ENCODE data around the gene ZNF438.

Gene ZNF438

GRCh38 chr10:30944005-30944404 lies 87.7 kb downstream of the ZNF438 start:
- Histone ChIP-seq H3K4me3 (ENCODE audit: low read length) (no peak overlapping the region), H4K5ac (ENCODE audit: low read length) (no peak overlapping the region), H4K8ac (ENCODE audit: low read depth, low read length) (no peak overlapping the region), H2BK5ac (ENCODE audit: low read length) (no peak overlapping the region), H3K56ac (ENCODE audit: low read length) (no peak overlapping the region), H3K9ac (ENCODE audit: low read length) (no peak overlapping the region), H3K4me1 (ENCODE audit: control insufficient read depth, low read depth, low read length) (no peaks in the 10 kb centered on the region), H3K27ac (ENCODE audit: low read depth, low read length) (no peak overlapping the region), H3K79me2 (ENCODE audit: control insufficient read depth, insufficient read depth, low read length) (no peaks in the 10 kb centered on the region), H3K23ac (ENCODE audit: low read length) (no peak overlapping the region), H2AK5ac (ENCODE audit: low read length) (no peak overlapping the region), H3K27me3 (ENCODE audit: insufficient read depth, low read length, poor library complexity) (no peaks in the 10 kb centered on the region), H2BK15ac (replicated peaks; ENCODE audit: low read depth) (no peak overlapping the region), H2BK120ac (ENCODE audit: low read depth, low read length) (no peak overlapping the region), H3K79me1 (ENCODE audit: low read length) (no peaks in the 10 kb centered on the region), H3K36me3 (ENCODE audit: control insufficient read depth, insufficient read depth, low read length) (no peaks in the 10 kb centered on the region), H3K4ac (ENCODE audit: low read depth, low read length) (no peak overlapping the region), H3K18ac (ENCODE audit: low read length) (no peak overlapping the region), H3K4me2 (ENCODE audit: low read length) (no peak overlapping the region)
- no peak for DNase-seq
- WGBS (ENCODE audit: extremely low coverage, insufficient coverage, low lambda C conversion rate), result no CpG with 5 or more reads among the region's 4 CpGs

- H3K56ac ChIP-seq (ENCODE audit: low read length), result no peak overlapping the region
- no peak overlapping the region for H3K23ac ChIP-seq (ENCODE audit: low read length)
- no peaks in the 10 kb centered on the region for H3K27me3 ChIP-seq (ENCODE audit: insufficient read depth, low read length, poor library complexity)
Measured at GRCh38 chr10:30943451-30943850, 88.2 kb downstream of the ZNF438 start.

DNA sequence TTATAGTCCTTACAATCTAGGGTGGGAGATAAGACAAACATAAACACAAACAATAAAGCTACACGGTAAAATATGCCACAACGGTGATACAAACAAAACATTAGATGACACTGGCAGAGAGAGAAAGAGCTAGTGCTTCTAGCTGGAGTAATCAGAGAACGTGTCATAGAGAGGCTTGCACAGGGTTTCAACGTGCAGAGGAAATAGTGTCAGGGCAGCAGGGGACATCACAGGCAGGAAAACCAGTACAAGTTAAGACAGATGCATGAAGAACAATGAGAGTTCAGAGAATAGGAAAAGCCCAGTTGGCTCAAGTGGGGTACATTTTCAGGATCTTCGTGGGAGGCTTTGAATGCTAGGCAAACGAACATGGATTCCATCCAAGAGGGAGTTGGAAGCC lies 91.4 kb downstream of the ZNF438 start:
- no peak overlapping the region for H4K5ac ChIP-seq (ENCODE audit: low read length)
- no peaks in the 10 kb centered on the region for H3K27me3 ChIP-seq (ENCODE audit: insufficient read depth, low read length, poor library complexity)
- no peak overlapping the region for H2BK5ac ChIP-seq (ENCODE audit: low read length)
- H3K4me2 ChIP-seq (ENCODE audit: low read length), result no peak overlapping the region
- no peak overlapping the region for H4K8ac ChIP-seq (ENCODE audit: low read depth, low read length)
- H2BK120ac ChIP-seq (ENCODE audit: low read depth, low read length), result no peak overlapping the region
- no peak overlapping the region for H3K4ac ChIP-seq (ENCODE audit: low read depth, low read length)
- H3K36me3 ChIP-seq (ENCODE audit: control insufficient read depth, insufficient read depth, low read length), result no peaks in the 10 kb centered on the region
- no peak for DNase-seq
- H3K56ac ChIP-seq (ENCODE audit: low read length), result no peak overlapping the region
- no peak overlapping the region for H2BK15ac ChIP-seq (replicated peaks; ENCODE audit: low read depth)
- H3K4me3 ChIP-seq (ENCODE audit: low read length), result no peak overlapping the region
- no peaks in the 10 kb centered on the region for H3K79me1 ChIP-seq (ENCODE audit: low read length)
- no CpG with 5 or more reads among the region's 6 CpGs for WGBS (ENCODE audit: extremely low coverage, insufficient coverage, low lambda C conversion rate)
- H3K18ac ChIP-seq (ENCODE audit: low read length), result no peak overlapping the region
- no peak overlapping the region for H3K23ac ChIP-seq (ENCODE audit: low read length)
- no peak overlapping the region for H3K27ac ChIP-seq (ENCODE audit: low read depth, low read length)
- no peak overlapping the region for H3K9ac ChIP-seq (ENCODE audit: low read length)
- H2AK5ac ChIP-seq (ENCODE audit: low read length), result no peak overlapping the region
- H3K79me2 ChIP-seq (ENCODE audit: control insufficient read depth, insufficient read depth, low read length), result no peaks in the 10 kb centered on the region
- H3K4me1 ChIP-seq (ENCODE audit: control insufficient read depth, low read depth, low read length), result no peaks in the 10 kb centered on the region

More at GRCh38 chr10:30943451-30943850, 88.2 kb downstream of the ZNF438 start:
- Histone ChIP-seq H2AK5ac (ENCODE audit: low read length) (no peak overlapping the region), H3K9ac (ENCODE audit: low read length) (no peak overlapping the region), H3K36me3 (ENCODE audit: control insufficient read depth, insufficient read depth, low read length) (no peaks in the 10 kb centered on the region), H2BK15ac (replicated peaks; ENCODE audit: low read depth) (no peak overlapping the region), H3K79me1 (ENCODE audit: low read length) (no peaks in the 10 kb centered on the region), H3K4me3 (ENCODE audit: low read length) (no peak overlapping the region), H3K79me2 (ENCODE audit: control insufficient read depth, insufficient read depth, low read length) (no peaks in the 10 kb centered on the region), H4K5ac (ENCODE audit: low read length) (no peak overlapping the region), H4K8ac (ENCODE audit: low read depth, low read length) (no peak overlapping the region), H3K4ac (ENCODE audit: low read depth, low read length) (no peak overlapping the region), H3K4me1 (ENCODE audit: control insufficient read depth, low read depth, low read length) (no peaks in the 10 kb centered on the region), H3K4me2 (ENCODE audit: low read length) (no peak overlapping the region), H2BK120ac (ENCODE audit: low read depth, low read length) (no peak overlapping the region), H3K18ac (ENCODE audit: low read length) (no peak overlapping the region), H2BK5ac (ENCODE audit: low read length) (no peak overlapping the region), H3K27ac (ENCODE audit: low read depth, low read length) (no peak overlapping the region)
- no peak for DNase-seq

- Histone ChIP-seq H2BK15ac (replicated peaks; ENCODE audit: low read depth) (no peak overlapping the region), H3K4me1 (ENCODE audit: control insufficient read depth, low read depth, low read length) (no peaks in the 10 kb centered on the region), H3K4me2 (ENCODE audit: low read length) (no peak overlapping the region), H3K36me3 (ENCODE audit: control insufficient read depth, insufficient read depth, low read length) (no peaks in the 10 kb centered on the region), H3K18ac (ENCODE audit: low read length) (no peak overlapping the region), H3K4ac (ENCODE audit: low read depth, low read length) (no peak overlapping the region), H3K27ac (ENCODE audit: low read depth, low read length) (no peak overlapping the region), H2BK5ac (ENCODE audit: low read length) (no peak overlapping the region), H2BK120ac (ENCODE audit: low read depth, low read length) (no peak overlapping the region), H2AK5ac (ENCODE audit: low read length) (no peak overlapping the region), H3K9ac (ENCODE audit: low read length) (no peak overlapping the region), H3K23ac (ENCODE audit: low read length) (no peak overlapping the region), H4K5ac (ENCODE audit: low read length) (no peak overlapping the region), H3K56ac (ENCODE audit: low read length) (no peak overlapping the region), H3K4me3 (ENCODE audit: low read length) (no peak overlapping the region), H3K27me3 (ENCODE audit: insufficient read depth, low read length, poor library complexity) (no peaks in the 10 kb centered on the region), H3K79me1 (ENCODE audit: low read length) (no peaks in the 10 kb centered on the region), H3K79me2 (ENCODE audit: control insufficient read depth, insufficient read depth, low read length) (no peaks in the 10 kb centered on the region), H4K8ac (ENCODE audit: low read depth, low read length) (no peak overlapping the region)
- no peak for DNase-seq
Measured at GRCh38 chr10:30939643-30940251, 91.9 kb downstream of the ZNF438 start.

- no peak overlapping the region for H2BK15ac ChIP-seq (replicated peaks; ENCODE audit: low read depth)
- H4K8ac ChIP-seq (ENCODE audit: low read depth, low read length), result no peak overlapping the region
- H4K5ac ChIP-seq (ENCODE audit: low read length), result no peak overlapping the region
- no peak overlapping the region for H3K56ac ChIP-seq (ENCODE audit: low read length)
- H2BK5ac ChIP-seq (ENCODE audit: low read length), result no peak overlapping the region
- H3K4me2 ChIP-seq (ENCODE audit: low read length), result no peak overlapping the region
- no peaks in the 10 kb centered on the region for H3K79me2 ChIP-seq (ENCODE audit: control insufficient read depth, insufficient read depth, low read length)
- no peak for DNase-seq
- H3K27me3 ChIP-seq (ENCODE audit: insufficient read depth, low read length, poor library complexity), result no peaks in the 10 kb centered on the region
- no peaks in the 10 kb centered on the region for H3K79me1 ChIP-seq (ENCODE audit: low read length)
- H3K4me1 ChIP-seq (ENCODE audit: control insufficient read depth, low read depth, low read length), result no peaks in the 10 kb centered on the region
- no peak overlapping the region for H3K18ac ChIP-seq (ENCODE audit: low read length)
- H2BK120ac ChIP-seq (ENCODE audit: low read depth, low read length), result no peak overlapping the region
- no peak overlapping the region for H3K4me3 ChIP-seq (ENCODE audit: low read length)
- no peaks in the 10 kb centered on the region for H3K36me3 ChIP-seq (ENCODE audit: control insufficient read depth, insufficient read depth, low read length)
- no peak overlapping the region for H3K27ac ChIP-seq (ENCODE audit: low read depth, low read length)
- H3K9ac ChIP-seq (ENCODE audit: low read length), result no peak overlapping the region
- no peak overlapping the region for H2AK5ac ChIP-seq (ENCODE audit: low read length)
- no peak overlapping the region for H3K4ac ChIP-seq (ENCODE audit: low read depth, low read length)
- WGBS (ENCODE audit: extremely low coverage, insufficient coverage, low lambda C conversion rate), result no CpG with 5 or more reads among the region's 1 CpG
- no peak overlapping the region for H3K23ac ChIP-seq (ENCODE audit: low read length)
Measured at GRCh38 chr10:30935078-30935477, 96.6 kb downstream of the ZNF438 start.

GRCh38 chr10:30931094-30931493 lies 100.6 kb downstream of the ZNF438 start:
- no peak overlapping the region for H2BK15ac ChIP-seq (replicated peaks; ENCODE audit: low read depth)
- no peak overlapping the region for H4K5ac ChIP-seq (ENCODE audit: low read length)

More at GRCh38 chr10:30931094-30931493, 100.6 kb downstream of the ZNF438 start:
- Histone ChIP-seq H3K4me2 (ENCODE audit: low read length) (no peak overlapping the region), H3K27ac (ENCODE audit: low read depth, low read length) (no peak overlapping the region), H3K79me2 (ENCODE audit: control insufficient read depth, insufficient read depth, low read length) (no peaks in the 10 kb centered on the region), H2AK5ac (ENCODE audit: low read length) (no peak overlapping the region), H3K36me3 (ENCODE audit: control insufficient read depth, insufficient read depth, low read length) (no peaks in the 10 kb centered on the region), H3K56ac (ENCODE audit: low read length) (no peak overlapping the region), H3K4ac (ENCODE audit: low read depth, low read length) (no peak overlapping the region), H2BK5ac (ENCODE audit: low read length) (no peak overlapping the region), H3K27me3 (ENCODE audit: insufficient read depth, low read length, poor library complexity) (no peaks in the 10 kb centered on the region), H3K23ac (ENCODE audit: low read length) (no peak overlapping the region), H3K79me1 (ENCODE audit: low read length) (no peaks in the 10 kb centered on the region), H2BK120ac (ENCODE audit: low read depth, low read length) (no peak overlapping the region), H3K4me1 (ENCODE audit: control insufficient read depth, low read depth, low read length) (no peaks in the 10 kb centered on the region), H3K9ac (ENCODE audit: low read length) (no peak overlapping the region), H3K18ac (ENCODE audit: low read length) (no peak overlapping the region), H4K8ac (ENCODE audit: low read depth, low read length) (no peak overlapping the region), H3K4me3 (ENCODE audit: low read length) (no peak overlapping the region)
- no peak for DNase-seq

Measured in mesendoderm (in vitro differentiated cells).